ENCODE data around the gene DDX47.
"Not testable (repeated sequence)": the region's sequence is repeated elsewhere in the genome, so short reads cannot be mapped to it uniquely, and the experiment has no call there.

The DDX47 gene

GRCh38 chr12:12875301-12875700 lies 62.2 kb downstream of the DDX47 start:
- DNase-seq: not testable (repeated sequence)

- no peak for DNase-seq
Observed at GRCh38 chr12:12877153-12877768, 64.1 kb downstream of the DDX47 start.

- no peak for DNase-seq
Observed at GRCh38 chr12:12877781-12878455, 64.8 kb downstream of the DDX47 start.

Measured in CD4-positive, alpha-beta T cell treated with Interferon gamma for 1 hour (primary cell).